ENCODE results near the gene MLN.

MLN gene

DNA sequence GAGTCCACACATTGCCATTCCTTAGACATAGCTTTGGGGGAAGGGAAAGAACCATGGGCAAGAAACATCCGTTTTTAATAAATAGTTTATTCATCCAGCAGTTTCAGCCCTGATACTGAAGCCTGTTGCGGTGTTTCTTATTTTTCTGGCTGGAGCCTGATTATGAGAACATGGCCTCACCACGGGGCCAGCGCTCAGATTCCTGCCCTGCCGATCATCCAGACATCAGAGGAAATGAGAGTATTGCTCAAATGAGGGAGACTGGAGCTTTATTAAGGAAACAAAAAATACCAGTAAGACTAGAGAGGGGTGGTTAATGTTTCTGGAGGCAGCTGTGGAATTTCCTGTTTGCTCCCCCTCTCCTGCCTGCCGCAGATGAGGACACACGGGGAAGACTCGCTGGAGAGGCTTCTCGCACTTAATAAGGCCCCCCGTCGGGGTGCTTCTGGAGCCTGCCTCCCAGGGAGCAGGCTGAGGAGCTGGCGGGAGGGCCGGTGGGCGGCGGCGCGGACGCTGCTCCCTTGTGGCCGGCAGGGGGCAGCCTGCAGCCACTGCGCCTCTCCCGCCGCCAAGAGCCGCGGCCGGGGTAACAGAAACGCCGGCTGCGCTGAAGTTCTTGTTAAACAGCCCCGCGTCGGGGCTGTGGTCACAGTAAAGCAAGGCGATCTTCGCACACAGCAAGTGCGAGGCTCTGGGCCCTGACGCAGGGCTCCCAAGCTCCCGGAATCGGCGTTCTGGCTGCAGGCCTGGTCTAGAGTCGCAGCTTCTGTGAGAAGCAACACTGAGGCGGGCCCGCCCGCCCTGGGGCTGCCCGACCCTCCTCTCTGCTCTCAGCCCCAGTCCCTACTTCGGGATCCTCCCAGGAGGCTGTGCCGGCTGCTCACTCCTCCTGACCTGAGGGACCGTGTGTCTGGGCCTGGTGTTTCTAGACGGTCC is 32.4 kb downstream of the MLN start:
- TF ChIP-seq, protein P1, sequence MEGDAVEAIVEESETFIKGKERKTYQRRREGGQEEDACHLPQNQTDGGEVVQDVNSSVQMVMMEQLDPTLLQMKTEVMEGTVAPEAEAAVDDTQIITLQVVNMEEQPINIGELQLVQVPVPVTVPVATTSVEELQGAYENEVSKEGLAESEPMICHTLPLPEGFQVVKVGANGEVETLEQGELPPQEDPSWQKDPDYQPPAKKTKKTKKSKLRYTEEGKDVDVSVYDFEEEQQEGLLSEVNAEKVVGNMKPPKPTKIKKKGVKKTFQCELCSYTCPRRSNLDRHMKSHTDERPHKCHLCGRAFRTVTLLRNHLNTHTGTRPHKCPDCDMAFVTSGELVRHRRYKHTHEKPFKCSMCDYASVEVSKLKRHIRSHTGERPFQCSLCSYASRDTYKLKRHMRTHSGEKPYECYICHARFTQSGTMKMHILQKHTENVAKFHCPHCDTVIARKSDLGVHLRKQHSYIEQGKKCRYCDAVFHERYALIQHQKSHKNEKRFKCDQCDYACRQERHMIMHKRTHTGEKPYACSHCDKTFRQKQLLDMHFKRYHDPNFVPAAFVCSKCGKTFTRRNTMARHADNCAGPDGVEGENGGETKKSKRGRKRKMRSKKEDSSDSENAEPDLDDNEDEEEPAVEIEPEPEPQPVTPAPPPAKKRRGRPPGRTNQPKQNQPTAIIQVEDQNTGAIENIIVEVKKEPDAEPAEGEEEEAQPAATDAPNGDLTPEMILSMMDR (IDR thresholded peaks at IDR 0.05; ENCODE audit: insufficient read depth, low read depth, low read length, missing control alignments): peak; percentile 53
- peak; percentile 79 for DNase-seq (ENCODE audit: low read depth)

DNA sequence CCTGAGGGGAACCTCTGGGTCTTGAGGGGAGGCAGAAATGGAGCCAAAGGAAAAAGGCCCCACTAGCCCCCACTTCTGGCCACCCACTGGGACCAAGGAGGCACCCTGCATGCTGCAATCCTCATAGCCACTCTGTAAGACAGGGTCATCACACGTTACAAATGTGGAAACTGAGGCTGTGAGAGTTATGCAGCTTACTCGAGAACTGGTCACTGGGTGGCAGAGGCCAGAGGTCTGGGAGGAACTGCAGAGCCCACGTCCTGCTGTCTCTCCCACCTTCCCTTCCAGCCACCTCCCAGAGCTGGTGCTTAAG is 33.0 kb downstream of the MLN start:
- no peak overlapping the region for H3K4me3 ChIP-seq (ENCODE audit: low read length)
- DNase-seq (ENCODE audit: low read depth): no peak
- TF ChIP-seq, protein P1 (IDR thresholded peaks at IDR 0.05; ENCODE audit: insufficient read depth, low read depth, low read length, missing control alignments): no peak

More for the DNA sequence above, 32.4 kb downstream of the MLN start:
- H3K4me3 ChIP-seq (ENCODE audit: low read length): no peak overlapping the region

DNA sequence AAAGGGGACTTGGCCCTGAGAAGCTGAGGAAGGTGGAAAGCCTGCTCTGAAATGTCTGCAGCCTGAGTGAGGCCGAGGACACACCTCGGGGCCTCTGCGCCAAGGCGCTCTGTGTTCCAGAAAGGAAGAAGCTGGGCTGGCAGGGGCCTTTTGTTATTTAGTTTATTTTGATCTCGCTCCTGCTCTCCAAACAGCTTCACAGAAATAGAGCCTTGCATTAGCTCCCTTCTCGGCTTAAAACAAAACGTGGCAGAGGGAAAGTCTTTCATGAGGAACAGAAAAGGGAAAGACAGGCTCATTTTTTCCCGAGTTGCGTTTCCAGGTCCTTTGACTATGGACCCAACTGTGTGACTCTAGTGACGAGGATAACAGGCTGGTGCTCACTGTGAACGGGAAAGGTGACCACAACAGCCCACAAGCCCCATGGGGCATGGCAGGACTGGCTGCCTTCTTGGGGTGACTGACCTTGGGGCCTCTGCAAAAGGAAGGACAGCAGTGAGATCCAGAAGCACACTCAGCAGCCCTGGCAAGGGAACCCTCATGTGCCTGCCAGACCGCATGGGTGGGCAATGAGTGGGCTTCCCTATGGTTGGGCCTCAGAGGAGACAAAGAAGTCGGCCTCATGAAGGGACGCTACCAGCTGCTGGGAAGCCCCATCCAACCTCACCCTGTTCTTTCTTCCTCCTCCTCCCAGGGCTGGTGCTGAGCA is 33.5 kb downstream of the MLN start:
- no peak for DNase-seq (ENCODE audit: low read depth)
- TF ChIP-seq, protein P1 (IDR thresholded peaks at IDR 0.05; ENCODE audit: insufficient read depth, low read depth, low read length, missing control alignments): no peak
- H3K4me3 ChIP-seq (ENCODE audit: low read length): no peak overlapping the region

- no peak overlapping the region for H3K4me3 ChIP-seq (ENCODE audit: low read length)
- no peak for DNase-seq (ENCODE audit: low read depth)
- TF ChIP-seq, protein P1 (IDR thresholded peaks at IDR 0.05; ENCODE audit: insufficient read depth, low read depth, low read length, missing control alignments): no peak
Observed at GRCh38 chr6:33769248-33769821, 34.5 kb downstream of the MLN start.

- no peak overlapping the region for H3K4me3 ChIP-seq (ENCODE audit: low read length)
- DNase-seq (ENCODE audit: low read depth): peak; percentile 75
- TF ChIP-seq, protein P1 (IDR thresholded peaks at IDR 0.05; ENCODE audit: insufficient read depth, low read depth, low read length, missing control alignments): peak; percentile 92
Observed at GRCh38 chr6:33768644-33769120, 35.1 kb downstream of the MLN start.

DNA sequence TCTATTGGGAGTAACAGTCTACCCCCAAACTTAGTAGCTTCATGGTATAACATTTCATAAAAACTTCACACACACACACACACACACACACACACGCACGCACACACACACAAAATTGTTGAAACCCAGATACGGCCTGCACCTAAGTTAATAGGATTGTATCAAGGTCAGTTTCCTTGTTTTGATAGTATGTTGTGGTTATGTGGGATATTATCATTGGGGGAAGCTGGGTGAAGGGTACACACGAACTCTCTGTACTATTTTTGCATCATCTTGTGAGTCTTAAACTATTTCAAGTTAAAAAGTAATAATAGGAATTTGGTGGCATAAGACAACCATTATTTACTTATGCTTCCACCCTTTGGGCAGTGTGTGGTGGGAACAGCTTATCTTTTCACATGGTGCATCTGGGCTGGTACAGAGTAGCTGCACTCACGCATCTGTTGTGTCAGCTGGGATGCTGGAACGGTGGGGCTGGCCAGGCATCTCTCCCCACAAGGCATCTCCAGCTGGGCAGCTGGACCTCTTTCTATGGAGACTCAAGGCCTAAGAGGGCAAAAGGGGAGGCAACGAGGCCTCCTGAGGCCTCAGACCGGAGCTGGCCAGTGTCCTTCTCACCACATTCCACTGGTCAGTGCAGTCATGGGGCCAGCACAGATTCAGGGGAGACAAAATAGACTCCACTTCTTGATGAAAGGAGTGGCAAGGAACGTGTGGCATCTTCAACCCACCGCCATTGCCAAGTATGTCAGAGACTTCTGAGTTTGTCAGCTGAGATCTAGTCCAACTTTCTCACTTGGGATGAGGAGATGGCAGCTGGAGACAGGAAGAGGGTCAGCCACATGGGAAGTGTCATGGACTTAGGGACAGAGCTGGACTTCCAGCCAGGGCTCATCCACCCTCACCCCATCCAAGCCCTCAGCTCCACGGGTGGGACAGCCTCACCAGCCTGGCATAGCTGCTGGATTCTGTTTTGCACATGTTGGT is 36.6 kb downstream of the MLN start:
- no peak overlapping the region for H3K4me3 ChIP-seq (ENCODE audit: low read length)
- TF ChIP-seq, protein P1 (IDR thresholded peaks at IDR 0.05; ENCODE audit: insufficient read depth, low read depth, low read length, missing control alignments): no peak
- no peak for DNase-seq (ENCODE audit: low read depth)
